ENCODE data around the gene NAA40.

Gene NAA40

GRCh38 chr11:63997104-63997700 lies 58.4 kb downstream of the NAA40 start:
- no peak for TF ChIP-seq CTCF (IDR thresholded peaks at IDR 0.05; ENCODE audit: insufficient read depth, low read depth, low read length, missing control alignments)
- DNase-seq (ENCODE audit: low read depth) = no peak
- H3K4me3 ChIP-seq (ENCODE audit: low read depth, low read length) = no peak overlapping the region

GRCh38 chr11:63997801-63998337 lies 59.1 kb downstream of the NAA40 start:
- DNase-seq (ENCODE audit: low read depth) = no peak
- no peak for TF ChIP-seq CTCF (IDR thresholded peaks at IDR 0.05; ENCODE audit: insufficient read depth, low read depth, low read length, missing control alignments)
- no peak overlapping the region for H3K4me3 ChIP-seq (ENCODE audit: low read depth, low read length)

GRCh38 chr11:63998558-63999348 lies 60.0 kb downstream of the NAA40 start:
- DNase-seq (ENCODE audit: low read depth) = no peak
- no peak for TF ChIP-seq CTCF (IDR thresholded peaks at IDR 0.05; ENCODE audit: insufficient read depth, low read depth, low read length, missing control alignments)
- H3K4me3 ChIP-seq (ENCODE audit: low read depth, low read length) = no peak overlapping the region

- H3K4me3 ChIP-seq (ENCODE audit: low read depth, low read length) = no peak overlapping the region
- no peak for TF ChIP-seq CTCF (IDR thresholded peaks at IDR 0.05; ENCODE audit: insufficient read depth, low read depth, low read length, missing control alignments)
- peak; percentile 51 for DNase-seq (ENCODE audit: low read depth)
These were observed 60.7 kb downstream of the NAA40 start for GRCh38 chr11:63999349-64000025.

GRCh38 chr11:64000026-64000739 lies 61.4 kb downstream of the NAA40 start:
- DNase-seq (ENCODE audit: low read depth) = peak; percentile 80
- H3K4me3 ChIP-seq (ENCODE audit: low read depth, low read length) = no peak overlapping the region

More at GRCh38 chr11:64000026-64000739, 61.4 kb downstream of the NAA40 start:
- peak; percentile 73 for TF ChIP-seq CTCF (IDR thresholded peaks at IDR 0.05; ENCODE audit: insufficient read depth, low read depth, low read length, missing control alignments)
